Skeletal muscle satellite cell (primary cell): ENCODE measurements around the gene ITGA8.

Experiments used
- H3K27me3 ChIP-seq: 2 replicates; pipeline ENCODE4 v1.7.0; 2013; ENCODE audit warnings: low read length; ENCODE audit not compliant: control insufficient read depth, insufficient read depth
- H3K36me3 ChIP-seq: 2 replicates; pipeline ENCODE4 v1.7.0; 2013; ENCODE audit warnings: mild to moderate bottlenecking, control low read depth, low read length; ENCODE audit not compliant: insufficient read depth
- H3K4me1 ChIP-seq: 2 replicates; pipeline ENCODE4 v1.7.0; 2013; ENCODE audit warnings: low read length; ENCODE audit not compliant: control insufficient read depth, insufficient read depth
- H3K4me2 ChIP-seq: 2 replicates; pipeline ENCODE4 v1.7.0; 2013; ENCODE audit warnings: mild to moderate bottlenecking, low read length
- H3K4me3 ChIP-seq: 2 replicates; pipeline ENCODE4 v1.7.0; 2013; ENCODE audit warnings: low read length
- H3K9ac ChIP-seq: 2 replicates; pipeline ENCODE4 v1.7.0; 2013; ENCODE audit warnings: mild to moderate bottlenecking, low read depth, low read length, moderate library complexity
- H3K9me3 ChIP-seq: replicated peaks from 2 replicates; pipeline ENCODE4 v1.7.0; 2013; ENCODE audit warnings: mild to moderate bottlenecking, control low read depth, low read length

Gene ITGA8

GRCh38 chr10:15745751-15746150 lies 26.0 kb upstream of the ITGA8 start:
- H3K36me3 ChIP-seq: no peaks in the 10 kb centered on the region
- no peaks in the 10 kb centered on the region for H3K9me3 ChIP-seq
- H3K4me2 ChIP-seq: no peak overlapping the region
- H3K9ac ChIP-seq: no peak overlapping the region
- H3K27me3 ChIP-seq: peaks cover 18% of the 10 kb centered on the region
- H3K4me1 ChIP-seq: peaks cover 12% of the 10 kb centered on the region
- no peak overlapping the region for H3K4me3 ChIP-seq

- H3K27me3 ChIP-seq: peaks cover 22% of the 10 kb centered on the region
- H3K4me2 ChIP-seq: no peak overlapping the region
- no peaks in the 10 kb centered on the region for H3K9me3 ChIP-seq
- peaks cover 12% of the 10 kb centered on the region for H3K4me1 ChIP-seq
- no peak overlapping the region for H3K4me3 ChIP-seq
- H3K9ac ChIP-seq: no peak overlapping the region
- no peaks in the 10 kb centered on the region for H3K36me3 ChIP-seq
These were observed 24.6 kb upstream of the ITGA8 start for GRCh38 chr10:15744217-15744865.

GRCh38 chr10:15743443-15743842 lies 23.7 kb upstream of the ITGA8 start:
- Histone ChIP-seq H3K36me3 (no peaks in the 10 kb centered on the region), H3K27me3 (peaks cover 23% of the 10 kb centered on the region), H3K4me3 (no peak overlapping the region)

GRCh38 chr10:15742836-15743235 lies 23.1 kb upstream of the ITGA8 start:
- H3K4me1 ChIP-seq: peaks cover 15% of the 10 kb centered on the region
- no peak overlapping the region for H3K4me3 ChIP-seq
- H3K9ac ChIP-seq: no peak overlapping the region
- H3K36me3 ChIP-seq: no peaks in the 10 kb centered on the region
- H3K9me3 ChIP-seq: no peaks in the 10 kb centered on the region
- H3K27me3 ChIP-seq: peaks cover 25% of the 10 kb centered on the region
- no peak overlapping the region for H3K4me2 ChIP-seq

More at GRCh38 chr10:15743443-15743842, 23.7 kb upstream of the ITGA8 start:
- Histone ChIP-seq H3K9ac (no peak overlapping the region), H3K4me2 (no peak overlapping the region), H3K9me3 (no peaks in the 10 kb centered on the region), H3K4me1 (peaks cover 14% of the 10 kb centered on the region)

DNA sequence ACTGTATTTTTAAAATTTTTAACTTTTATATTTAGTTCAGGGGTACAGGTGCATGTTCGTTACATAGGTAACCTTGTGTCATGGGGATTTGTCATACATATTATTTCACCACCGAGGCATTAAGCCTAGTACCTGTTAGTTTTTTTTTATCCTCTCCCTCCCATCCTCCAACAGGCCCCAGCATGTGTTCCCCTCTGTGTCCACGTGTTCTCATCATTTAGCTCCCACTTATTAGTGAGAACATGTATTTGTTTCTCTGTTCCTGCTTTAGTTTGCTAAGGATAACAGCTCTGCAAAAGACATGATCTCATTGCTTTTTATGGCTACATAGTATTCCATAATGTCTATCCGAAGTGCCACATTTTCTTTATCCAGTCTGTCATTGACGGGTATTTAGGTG lies 22.4 kb upstream of the ITGA8 start:
- H3K4me3 ChIP-seq: no peak overlapping the region
- H3K27me3 ChIP-seq: peaks cover 28% of the 10 kb centered on the region
- H3K4me1 ChIP-seq: peaks cover 15% of the 10 kb centered on the region
- no peaks in the 10 kb centered on the region for H3K9me3 ChIP-seq
- no peaks in the 10 kb centered on the region for H3K36me3 ChIP-seq
- H3K4me2 ChIP-seq: no peak overlapping the region
- no peak overlapping the region for H3K9ac ChIP-seq

- Histone ChIP-seq H3K36me3 (no peaks in the 10 kb centered on the region), H3K4me1 (peaks cover 15% of the 10 kb centered on the region), H3K9me3 (no peaks in the 10 kb centered on the region), H3K9ac (no peak overlapping the region), H3K27me3 (peaks cover 25% of the 10 kb centered on the region), H3K4me3 (no peak overlapping the region), H3K4me2 (no peak overlapping the region)
These were observed 21.9 kb upstream of the ITGA8 start for GRCh38 chr10:15741581-15741980.

GRCh38 chr10:15740261-15740660 lies 20.5 kb upstream of the ITGA8 start:
- no peaks in the 10 kb centered on the region for H3K36me3 ChIP-seq
- peaks cover 31% of the 10 kb centered on the region for H3K27me3 ChIP-seq
- H3K9me3 ChIP-seq: no peaks in the 10 kb centered on the region
- H3K9ac ChIP-seq: no peak overlapping the region
- H3K4me1 ChIP-seq: peaks cover 15% of the 10 kb centered on the region
- H3K4me2 ChIP-seq: no peak overlapping the region
- no peak overlapping the region for H3K4me3 ChIP-seq

DNA sequence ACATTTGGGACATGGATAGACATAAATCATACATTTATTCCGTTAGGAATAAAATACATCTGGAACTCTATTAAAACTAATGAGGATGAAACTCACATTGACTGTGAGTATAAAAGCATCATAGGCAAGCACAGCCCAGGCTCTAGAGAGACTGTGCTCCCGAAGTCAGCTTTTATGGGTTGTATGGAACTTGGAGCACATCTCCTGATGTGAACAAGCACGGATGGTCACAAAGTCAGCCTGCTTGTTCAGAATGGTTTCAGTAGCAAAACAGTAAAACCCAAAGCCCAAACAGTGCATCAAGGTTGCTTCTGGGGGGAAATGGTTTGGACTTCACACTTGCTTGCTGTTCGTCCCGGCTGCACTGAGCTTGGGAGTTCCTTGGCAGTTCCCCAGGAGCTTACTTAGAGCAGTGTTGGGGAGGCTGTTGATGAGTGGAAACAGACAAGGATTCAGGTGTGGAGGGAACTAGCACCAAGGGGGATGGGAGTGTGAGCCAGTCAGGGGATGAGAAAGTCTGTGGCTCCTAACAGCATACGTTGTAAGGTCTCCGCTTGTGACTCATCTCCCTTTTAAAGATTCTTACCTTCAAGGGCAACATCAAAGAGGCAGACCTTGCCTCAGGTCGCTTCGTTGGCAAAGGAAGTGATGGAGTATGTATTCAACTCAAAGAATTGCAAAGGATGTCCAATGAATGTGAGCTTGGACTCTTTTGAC lies 19.7 kb upstream of the ITGA8 start:
- Histone ChIP-seq H3K4me1 (peaks cover 15% of the 10 kb centered on the region), H3K9ac (no peak overlapping the region), H3K36me3 (no peaks in the 10 kb centered on the region), H3K4me2 (no peak overlapping the region), H3K9me3 (no peaks in the 10 kb centered on the region), H3K27me3 (peaks cover 31% of the 10 kb centered on the region), H3K4me3 (no peak overlapping the region)

DNA sequence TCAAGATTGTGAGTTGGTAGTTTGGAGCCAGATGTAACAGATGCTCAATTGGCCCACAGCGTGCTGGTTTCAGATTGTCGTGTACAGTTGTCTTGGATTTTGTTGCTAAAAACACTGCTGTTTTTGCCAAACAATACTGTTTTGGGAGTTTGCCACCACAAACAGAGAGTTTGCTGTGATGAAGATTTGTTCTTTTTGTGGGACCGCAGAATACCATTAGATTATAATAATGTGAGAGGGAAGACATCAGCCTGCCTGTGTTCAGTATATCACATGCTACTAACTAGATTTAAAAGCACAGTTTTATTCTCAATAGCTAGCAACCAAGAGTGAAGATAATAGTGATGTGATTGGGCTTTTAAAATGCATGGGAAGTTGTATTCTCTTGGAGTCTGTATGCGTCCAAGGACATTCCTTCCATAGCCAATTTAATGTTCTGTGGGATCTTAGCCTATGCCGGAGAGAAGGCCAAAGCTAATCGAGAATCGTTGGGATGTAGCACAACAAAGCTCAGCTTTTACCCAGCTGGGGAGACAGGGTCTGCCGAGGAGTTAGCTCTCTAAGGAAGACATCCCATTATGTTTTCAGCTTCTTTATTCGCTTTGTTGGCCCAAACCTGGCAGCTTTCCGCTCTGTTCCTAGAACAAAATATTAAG lies 18.7 kb upstream of the ITGA8 start:
- H3K9me3 ChIP-seq: no peaks in the 10 kb centered on the region
- H3K4me3 ChIP-seq: no peak overlapping the region
- no peak overlapping the region for H3K9ac ChIP-seq
- H3K4me1 ChIP-seq: peaks cover 12% of the 10 kb centered on the region
- H3K4me2 ChIP-seq: no peak overlapping the region
- no peaks in the 10 kb centered on the region for H3K36me3 ChIP-seq
- peaks cover 37% of the 10 kb centered on the region for H3K27me3 ChIP-seq

DNA sequence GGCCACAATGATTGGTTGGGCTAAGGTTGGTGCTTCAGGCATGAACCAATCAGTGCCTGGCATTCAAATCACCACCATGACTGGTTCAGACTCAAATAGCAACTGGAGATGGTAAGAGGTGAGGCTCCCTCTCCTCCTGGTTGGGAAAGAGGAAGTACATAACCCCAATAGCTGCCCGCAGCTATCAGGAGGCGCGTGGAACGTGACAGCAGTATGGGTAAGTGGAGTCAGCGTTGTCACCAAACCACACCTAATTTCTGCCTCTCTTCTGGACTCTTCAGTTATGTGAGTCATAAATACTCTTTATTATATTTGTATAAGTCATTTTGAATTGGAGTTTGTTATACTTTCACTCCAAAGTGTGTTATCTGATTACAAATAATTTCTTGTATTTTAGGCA lies 17.9 kb upstream of the ITGA8 start:
- no peaks in the 10 kb centered on the region for H3K9me3 ChIP-seq
- H3K4me1 ChIP-seq: peaks cover 6% of the 10 kb centered on the region
- H3K27me3 ChIP-seq: peaks cover 37% of the 10 kb centered on the region
- no peak overlapping the region for H3K4me2 ChIP-seq
- no peaks in the 10 kb centered on the region for H3K36me3 ChIP-seq
- no peak overlapping the region for H3K9ac ChIP-seq
- H3K4me3 ChIP-seq: no peak overlapping the region

DNA sequence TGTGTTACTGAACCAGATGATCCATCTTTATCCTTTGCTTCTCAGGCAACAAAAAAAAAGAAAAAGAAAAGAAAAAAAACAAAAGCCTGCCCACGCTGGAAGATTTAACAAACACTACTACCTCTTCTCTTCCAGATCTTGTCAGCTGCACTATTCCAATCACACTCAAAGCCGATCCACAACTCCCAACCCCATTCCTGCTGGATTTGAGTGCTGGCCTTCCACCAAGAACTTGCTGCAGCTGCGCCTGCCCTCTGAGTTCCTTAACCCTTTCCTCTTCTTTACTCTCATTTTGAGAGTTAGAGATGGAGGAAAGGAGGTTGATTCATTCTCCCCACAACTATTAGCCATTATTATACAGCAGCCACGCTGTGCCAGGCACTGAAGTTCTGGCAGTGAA lies 16.0 kb upstream of the ITGA8 start:
- H3K9ac ChIP-seq: no peak overlapping the region
- H3K4me3 ChIP-seq: no peak overlapping the region
- H3K9me3 ChIP-seq: no peaks in the 10 kb centered on the region
- H3K27me3 ChIP-seq: peaks cover 30% of the 10 kb centered on the region
- H3K36me3 ChIP-seq: no peaks in the 10 kb centered on the region
- peaks cover 6% of the 10 kb centered on the region for H3K4me1 ChIP-seq
- no peak overlapping the region for H3K4me2 ChIP-seq
